HL-60/S4 treated with phorbol 12-myristate 13-acetate at 8.2 ng/mL for 4 days and 3 days (cell line): Measurements from ENCODE around the gene DEPDC7.
"Not testable (repeated sequence)": the region's sequence is repeated elsewhere in the genome, so short reads cannot be mapped to it uniquely, and the experiment has no call there.

Experiments used
- in situ Hi-C: fragments of 300-500 bp; cut with MboI; formaldehyde crosslinking; loops from 2 replicates; pipeline ENCODE4 v1.15.0; 2022; ENCODE audit warnings: low sequenced_read_pairs

Gene DEPDC7

GRCh38 chr11:33021937-33022336 lies 6.3 kb downstream of the DEPDC7 start:
- in situ Hi-C loops = no loop called here

- in situ Hi-C loops = no loop called here
These were observed 9.7 kb downstream of the DEPDC7 start for GRCh38 chr11:33025339-33025722.

- in situ Hi-C loops = no loop called here
These were observed 11.6 kb downstream of the DEPDC7 start for GRCh38 chr11:33027233-33027632.

- in situ Hi-C loops = no loop called here
These were observed 12.3 kb downstream of the DEPDC7 start for GRCh38 chr11:33027846-33028536.

- in situ Hi-C loops = no loop called here
These were observed 12.8 kb downstream of the DEPDC7 start for GRCh38 chr11:33028537-33028914.

- in situ Hi-C loops = not testable (repeated sequence)
These were observed 13.5 kb downstream of the DEPDC7 start for GRCh38 chr11:33029218-33029617.

- in situ Hi-C loops = no loop called here
These were observed 17.8 kb downstream of the DEPDC7 start for GRCh38 chr11:33033493-33033892.

- in situ Hi-C loops = no loop called here
These were observed 19.3 kb downstream of the DEPDC7 start for GRCh38 chr11:33035011-33035410.

- in situ Hi-C loops = no loop called here
These were observed 23.8 kb downstream of the DEPDC7 start, which contains the start of gene TCP11L1 for GRCh38 chr11:33039274-33040032. TCP11L1 (plus strand) TSS chr11:33039572; CDS start chr11:33043774, 4,202 bp downstream.

- in situ Hi-C loops = no loop called here
These were observed 24.6 kb downstream of the DEPDC7 start for GRCh38 chr11:33040033-33040861.

GRCh38 chr11:33040862-33041453 lies 25.3 kb downstream of the DEPDC7 start:
- in situ Hi-C loops = no loop called here

- in situ Hi-C loops = no loop called here
These were observed 27.6 kb downstream of the DEPDC7 start for GRCh38 chr11:33043221-33043830.

- in situ Hi-C loops = no loop called here
These were observed 28.6 kb downstream of the DEPDC7 start for GRCh38 chr11:33044285-33044756.

- in situ Hi-C loops = no loop called here
These were observed 30.0 kb downstream of the DEPDC7 start for GRCh38 chr11:33045551-33046255.

GRCh38 chr11:33048701-33049100 lies 33.0 kb downstream of the DEPDC7 start:
- in situ Hi-C loops = not testable (repeated sequence)

GRCh38 chr11:33049565-33050408 lies 34.1 kb downstream of the DEPDC7 start:
- in situ Hi-C loops = not testable (repeated sequence)

- in situ Hi-C loops = no loop called here
These were observed 36.6 kb downstream of the DEPDC7 start for GRCh38 chr11:33052231-33052630.

GRCh38 chr11:33055375-33055774 lies 39.7 kb downstream of the DEPDC7 start:
- in situ Hi-C loops = no loop called here

- in situ Hi-C loops = no loop called here
These were observed 41.6 kb downstream of the DEPDC7 start for GRCh38 chr11:33057284-33057683.
